Measurements from ENCODE around the gene DNAJB8. TPM values are rescaled to one million over a fixed set of nuclear protein-coding genes. Genes with fewer than 3 reads are reported as not detected.

DNAJB8 gene
- total and polyA plus RNA-seq, 4 donors, result not detected

DNA sequence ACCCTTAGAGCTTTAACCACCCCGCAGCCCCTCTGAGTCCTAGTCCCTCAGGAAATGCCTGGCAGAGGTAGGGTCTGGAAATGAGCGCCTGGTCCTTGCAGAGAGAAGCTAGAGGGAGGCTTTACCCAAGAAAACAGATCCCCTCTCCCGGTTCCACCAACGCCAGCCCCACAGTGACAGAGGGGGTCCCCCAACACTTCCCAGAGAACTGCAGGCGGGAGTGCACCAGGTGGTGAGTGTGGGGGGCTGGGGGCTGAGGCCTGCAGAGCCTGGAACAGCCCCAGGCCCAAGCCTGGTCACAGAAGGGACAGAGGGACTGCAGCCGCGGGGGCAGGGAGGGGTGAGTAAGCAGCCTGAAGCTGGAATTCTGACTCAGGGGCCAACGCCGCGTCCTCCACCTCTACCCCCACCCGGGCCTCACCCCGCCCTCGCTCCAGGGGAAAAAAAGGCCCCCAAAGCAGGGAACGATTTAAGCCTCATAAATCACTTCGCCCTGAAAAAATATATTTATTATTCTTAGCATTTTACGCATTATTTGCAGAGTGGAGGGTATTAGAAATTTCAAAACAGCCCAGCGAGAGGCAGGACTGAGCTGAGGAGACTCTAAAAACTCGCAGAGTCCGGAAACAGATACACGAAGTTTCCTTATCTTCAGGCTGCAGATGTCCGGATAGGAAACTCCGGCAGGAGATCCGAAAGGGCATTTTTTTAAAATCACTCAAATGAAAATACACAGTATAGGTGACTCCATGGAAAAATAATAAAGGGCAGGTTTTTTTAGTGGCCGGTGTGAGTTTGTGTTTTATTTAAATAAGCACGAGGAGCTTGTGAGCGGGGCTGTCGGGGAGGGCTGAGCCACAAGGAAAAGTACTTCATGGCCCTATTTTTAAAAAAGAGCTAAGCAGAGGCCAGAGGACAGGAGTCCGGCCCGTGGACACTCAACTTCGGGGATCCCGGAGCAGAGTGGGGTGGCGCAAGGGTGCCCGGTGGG lies 16.3 kb upstream of the DNAJB8 start:
- Histone ChIP-seq H3K4me3 (no peak overlapping the region), H3K4me1 (ENCODE audit: control insufficient read depth in 5 of 5, insufficient read depth in 5 of 5, low read length in 5 of 5) (peaks cover 0 to 20% (median 1%) of the 10 kb centered on the region in 5 donors), H3K27me3 (ENCODE audit: control insufficient read depth in 3 of 3, insufficient read depth in 3 of 3, low read length in 2 of 3) (peaks cover 0 to 88% (median 79%) of the 10 kb centered on the region in 3 donors), H3K9ac (ENCODE audit: insufficient read depth in 1 of 2, low read length in 2 of 2) (no peak overlapping the region), H3K9me3 (ENCODE audit: control insufficient read depth in 4 of 4, insufficient read depth in 3 of 4, low read length in 3 of 4) (peaks cover 0 to 2% (median 0%) of the 10 kb centered on the region in 4 donors), H3K36me3 (ENCODE audit: control insufficient read depth in 4 of 4, insufficient read depth in 4 of 4, low read length in 4 of 4) (peaks cover 0 to 6% (median 0%) of the 10 kb centered on the region in 4 donors), H3K27ac (ENCODE audit: low read depth in 1 of 2, low read length in 1 of 2) (peak overlapping the region; percentile 62 to 68)
- DNase-seq (peak; percentile 40 to 79 (median 75)), ATAC-seq (ENCODE audit: insufficient read depth, low FRiP score) (no peak)
- TF ChIP-seq, protein P1, sequence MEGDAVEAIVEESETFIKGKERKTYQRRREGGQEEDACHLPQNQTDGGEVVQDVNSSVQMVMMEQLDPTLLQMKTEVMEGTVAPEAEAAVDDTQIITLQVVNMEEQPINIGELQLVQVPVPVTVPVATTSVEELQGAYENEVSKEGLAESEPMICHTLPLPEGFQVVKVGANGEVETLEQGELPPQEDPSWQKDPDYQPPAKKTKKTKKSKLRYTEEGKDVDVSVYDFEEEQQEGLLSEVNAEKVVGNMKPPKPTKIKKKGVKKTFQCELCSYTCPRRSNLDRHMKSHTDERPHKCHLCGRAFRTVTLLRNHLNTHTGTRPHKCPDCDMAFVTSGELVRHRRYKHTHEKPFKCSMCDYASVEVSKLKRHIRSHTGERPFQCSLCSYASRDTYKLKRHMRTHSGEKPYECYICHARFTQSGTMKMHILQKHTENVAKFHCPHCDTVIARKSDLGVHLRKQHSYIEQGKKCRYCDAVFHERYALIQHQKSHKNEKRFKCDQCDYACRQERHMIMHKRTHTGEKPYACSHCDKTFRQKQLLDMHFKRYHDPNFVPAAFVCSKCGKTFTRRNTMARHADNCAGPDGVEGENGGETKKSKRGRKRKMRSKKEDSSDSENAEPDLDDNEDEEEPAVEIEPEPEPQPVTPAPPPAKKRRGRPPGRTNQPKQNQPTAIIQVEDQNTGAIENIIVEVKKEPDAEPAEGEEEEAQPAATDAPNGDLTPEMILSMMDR (IDR thresholded peaks at IDR 0.05; ENCODE audit: control extremely low read depth, extremely low read depth), result no peak
- WGBS, 2 donors, result 4 to 8% methylated on average over 33 of the region's 33 CpGs

DNA sequence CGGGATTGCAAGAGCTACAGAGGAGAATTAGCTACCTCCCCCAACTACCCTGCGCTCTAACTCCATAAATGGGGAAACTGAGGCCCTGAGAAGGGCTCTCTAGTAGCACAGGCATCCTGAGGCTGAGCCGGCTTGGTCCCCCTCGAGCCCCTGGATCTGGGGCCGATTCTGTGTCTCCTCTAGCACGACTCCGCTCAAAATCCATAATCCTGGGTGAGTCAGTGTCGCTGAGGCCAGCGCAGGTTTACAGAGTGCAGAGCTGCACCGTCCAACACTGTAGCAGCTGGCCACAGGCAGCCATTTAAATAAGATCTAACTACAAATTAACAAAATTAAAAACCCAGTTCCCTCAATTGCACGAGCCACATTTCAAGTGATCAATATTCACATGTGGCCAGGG lies 15.5 kb upstream of the DNAJB8 start:
- peaks cover 0 to 6% (median 0%) of the 10 kb centered on the region in 4 donors for H3K36me3 ChIP-seq (ENCODE audit: control insufficient read depth in 4 of 4, insufficient read depth in 4 of 4, low read length in 4 of 4)
- H3K9ac ChIP-seq (ENCODE audit: insufficient read depth in 1 of 2, low read length in 2 of 2), result no peak overlapping the region
- TF ChIP-seq, protein P1 (IDR thresholded peaks at IDR 0.05; ENCODE audit: control extremely low read depth, extremely low read depth), result no peak
- DNase-seq (no peak), ATAC-seq (ENCODE audit: insufficient read depth, low FRiP score) (no peak)
- no peak overlapping the region for H3K4me3 ChIP-seq
- peaks cover 0 to 13% (median 0%) of the 10 kb centered on the region in 5 donors for H3K4me1 ChIP-seq (ENCODE audit: control insufficient read depth in 5 of 5, insufficient read depth in 5 of 5, low read length in 5 of 5)
- 41 to 66% methylated on average over 11 of the region's 11 CpGs for WGBS, 2 donors
- H3K27ac ChIP-seq (ENCODE audit: low read depth in 1 of 2, low read length in 1 of 2), result peak overlapping the region; percentile 21 to 62
- H3K27me3 ChIP-seq (ENCODE audit: control insufficient read depth in 3 of 3, insufficient read depth in 3 of 3, low read length in 2 of 3), result peaks cover 0 to 90% (median 82%) of the 10 kb centered on the region in 3 donors
- H3K9me3 ChIP-seq (ENCODE audit: control insufficient read depth in 4 of 4, insufficient read depth in 3 of 4, low read length in 3 of 4), result peaks cover 0 to 2% (median 0%) of the 10 kb centered on the region in 4 donors

DNA sequence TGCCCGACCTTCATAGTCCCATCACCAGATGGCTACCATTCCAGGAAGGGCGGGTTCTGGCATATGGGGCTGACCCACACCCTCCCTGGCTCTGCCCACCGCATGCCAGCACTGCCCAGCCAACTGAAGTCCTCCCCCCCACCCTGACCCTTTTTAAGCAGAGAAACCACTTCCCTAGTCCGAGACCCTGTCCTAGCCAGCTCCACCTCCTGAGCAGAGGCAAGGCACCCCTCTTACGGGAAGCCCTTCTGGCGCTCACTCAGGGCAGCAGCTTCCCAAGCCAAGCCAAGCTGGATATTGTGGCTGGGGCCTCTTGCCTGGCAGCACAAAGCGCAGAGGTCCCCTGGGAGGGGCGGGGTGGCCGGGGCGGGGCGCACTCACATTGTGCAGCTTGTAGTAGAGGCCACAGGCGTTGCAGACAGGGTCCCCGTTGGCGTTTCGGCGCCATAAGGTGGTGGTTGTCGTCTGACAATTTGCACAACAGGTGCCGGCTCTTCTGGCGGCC lies 14.8 kb upstream of the DNAJB8 start:
- WGBS, 2 donors, result 34 to 46% methylated on average over 19 of the region's 19 CpGs
- peaks cover 0 to 2% (median 0%) of the 10 kb centered on the region in 4 donors for H3K9me3 ChIP-seq (ENCODE audit: control insufficient read depth in 4 of 4, insufficient read depth in 3 of 4, low read length in 3 of 4)
- no peak overlapping the region for H3K4me3 ChIP-seq
- peaks cover 0 to 6% (median 0%) of the 10 kb centered on the region in 5 donors for H3K4me1 ChIP-seq (ENCODE audit: control insufficient read depth in 5 of 5, insufficient read depth in 5 of 5, low read length in 5 of 5)
- H3K36me3 ChIP-seq (ENCODE audit: control insufficient read depth in 4 of 4, insufficient read depth in 4 of 4, low read length in 4 of 4), result peaks cover 0 to 6% (median 0%) of the 10 kb centered on the region in 4 donors
- peak overlapping the region in 1 of 2 donors; percentile 54 for H3K27ac ChIP-seq (ENCODE audit: low read depth in 1 of 2, low read length in 1 of 2)
- ATAC-seq (ENCODE audit: insufficient read depth, low FRiP score) (no peak), DNase-seq (no peak)
- H3K27me3 ChIP-seq (ENCODE audit: control insufficient read depth in 3 of 3, insufficient read depth in 3 of 3, low read length in 2 of 3), result peaks cover 0 to 84% (median 79%) of the 10 kb centered on the region in 3 donors
- no peak overlapping the region for H3K9ac ChIP-seq (ENCODE audit: insufficient read depth in 1 of 2, low read length in 2 of 2)
- TF ChIP-seq, protein P1 (IDR thresholded peaks at IDR 0.05; ENCODE audit: control extremely low read depth, extremely low read depth), result no peak
